GM20431 (cell line): ENCODE data around the gene CDKAL1.

Experiments used
- in situ Hi-C: fragments of 300-500 bp; cut with MseI, MboI; formaldehyde crosslinking; loops from one replicate; pipeline ENCODE4 v1.15.0; 2020; ENCODE audit warnings: low sequenced_read_pairs; ENCODE audit not compliant: unreplicated experiment

CDKAL1 gene

GRCh38 chr6:20534295-20535262 is at the start of gene CDKAL1:
TSS of gene CDKAL1 (plus strand) at chr6:20534457. CDS start at chr6:20546351, 11,894 bp downstream.
- in situ Hi-C loops = no loop called here

GRCh38 chr6:20486641-20487040 is 47.6 kb upstream of the CDKAL1 start:
- in situ Hi-C loops = loop anchor here (25.0 kb wide), 1 partner anchor 399 kb away; no protein-coding TSS in a partner anchor

GRCh38 chr6:20487669-20488375 is 46.4 kb upstream of the CDKAL1 start:
- in situ Hi-C loops = loop anchor here (25.0 kb wide), 1 partner anchor 401 kb away; no protein-coding TSS in a partner anchor

GRCh38 chr6:20490591-20490990 is 43.7 kb upstream of the CDKAL1 start:
- in situ Hi-C loops = loop anchor here (25.0 kb wide), 1 partner anchor 403 kb away; no protein-coding TSS in a partner anchor

GRCh38 chr6:20492099-20492498 is 42.2 kb upstream of the CDKAL1 start:
- in situ Hi-C loops = loop anchor here (25.0 kb wide), 1 partner anchor 405 kb away; no protein-coding TSS in a partner anchor

- in situ Hi-C loops = loop anchor here (25.0 kb wide), 1 partner anchor 410 kb away; no protein-coding TSS in a partner anchor
Measured at GRCh38 chr6:20497216-20498040, 36.8 kb upstream of the CDKAL1 start.

GRCh38 chr6:20498041-20498385 is 36.2 kb upstream of the CDKAL1 start:
- in situ Hi-C loops = loop anchor here (25.0 kb wide), 1 partner anchor 411 kb away; no protein-coding TSS in a partner anchor

- in situ Hi-C loops = no loop called here
Measured at GRCh38 chr6:20509212-20509611, 25.0 kb upstream of the CDKAL1 start.

GRCh38 chr6:20511852-20512251 is 22.4 kb upstream of the CDKAL1 start:
- in situ Hi-C loops = no loop called here

GRCh38 chr6:20525208-20525607 is 9.0 kb upstream of the CDKAL1 start:
- in situ Hi-C loops = loop anchor here (10.0 kb wide), 2 partner anchors 120 to 230 kb away; partner anchors contain the start of gene E2F3

GRCh38 chr6:20529086-20529448 is 5.2 kb upstream of the CDKAL1 start:
- in situ Hi-C loops = loop anchor here (10.0 kb wide), 2 partner anchors 124 to 234 kb away; partner anchors contain the start of gene E2F3

GRCh38 chr6:20532881-20533280 is 1.4 kb upstream of the CDKAL1 start:
- in situ Hi-C loops = no loop called here

- in situ Hi-C loops = no loop called here
Measured at GRCh38 chr6:20533746-20534294, 437 bp upstream of the CDKAL1 start.

GRCh38 chr6:20538131-20538662 is 3.9 kb downstream of the CDKAL1 start:
- in situ Hi-C loops = no loop called here

GRCh38 chr6:20538907-20539306 is 4.7 kb downstream of the CDKAL1 start:
- in situ Hi-C loops = no loop called here

- in situ Hi-C loops = no loop called here
Measured at GRCh38 chr6:20539387-20539786, 5.1 kb downstream of the CDKAL1 start.

- in situ Hi-C loops = no loop called here
Measured at GRCh38 chr6:20540683-20541082, 6.4 kb downstream of the CDKAL1 start.

- in situ Hi-C loops = no loop called here
Measured at GRCh38 chr6:20541382-20541781, 7.1 kb downstream of the CDKAL1 start.

- in situ Hi-C loops = no loop called here
Measured at GRCh38 chr6:20542927-20543602, 8.8 kb downstream of the CDKAL1 start.
